Neural cell (in vitro differentiated cells): ENCODE results near the gene RUNX1.

Source experiments
- CTCF ChIP-seq: fragments of 450-650 bp; IDR thresholded peaks from 2 replicates; pipeline ENCODE4 v1.5.1; 2014; ENCODE audit warnings: antibody characterized with exemption, mild to moderate bottlenecking, moderate library complexity; ENCODE audit not compliant: poor library complexity, severe bottlenecking
- EP300 ChIP-seq: fragments of 450-650 bp; conservative IDR thresholded peaks from 2 replicates; pipeline ENCODE4 v1.6.1; 2014; ENCODE audit warnings: antibody characterized with exemption, mild to moderate bottlenecking, moderate library complexity; ENCODE audit not compliant: poor library complexity, severe bottlenecking
- EZH2 ChIP-seq: fragments of 200-600, 300-800 bp; shearing (Covaris generic), sonication (generic); IDR thresholded peaks from 2 replicates; pipeline ENCODE4 v1.6.1; 2014; ENCODE audit warnings: antibody characterized with exemption, low read length, borderline replicate concordance, mild to moderate bottlenecking; ENCODE audit not compliant: insufficient read depth, poor library complexity, severe bottlenecking
- MXI1 ChIP-seq: fragments of 450-650 bp; conservative IDR thresholded peaks from 2 replicates; pipeline ENCODE4 v1.6.1; 2014; ENCODE audit warnings: antibody characterized with exemption, mild to moderate bottlenecking; ENCODE audit not compliant: poor library complexity, severe bottlenecking
- POLR2AphosphoS5 ChIP-seq: IDR thresholded peaks from 2 replicates; pipeline ENCODE4 v1.6.1; 2012
- RAD21 ChIP-seq: fragments of 450-650 bp; conservative IDR thresholded peaks from 2 replicates; pipeline ENCODE4 v1.6.1; 2014; ENCODE audit warnings: antibody characterized with exemption, mild to moderate bottlenecking, moderate library complexity
- REST ChIP-seq: IDR thresholded peaks from 2 replicates; pipeline ENCODE4 v1.6.1; 2012; ENCODE audit warnings: borderline replicate concordance

- TF ChIP-seq EZH2 (no peak), CTCF (no peak), EP300 (no peak), REST (no peak), POLR2AphosphoS5 (no peak), MXI1 (no peak), RAD21 (no peak)
Measured at GRCh38 chr21:34857122-34857713, 191.9 kb downstream of the RUNX1 start.
